Stimulated activated CD4-positive, alpha-beta T cell treated with anti-CD3 and anti-CD28 coated beads, Interleukin-4, amount 100 ng/mL, for 4 hours (primary cell): ENCODE results near the gene HSPG2.
"Not testable (repeated sequence)": the region's sequence is repeated elsewhere in the genome, so short reads cannot be mapped to it uniquely, and the experiment has no call there.

ENCODE experiments used
- DNase-seq, 2 experiments: peaks; one replicate each; pipeline ENCODE4 v3.0.0-alpha.2; 2020

Gene HSPG2

DNA sequence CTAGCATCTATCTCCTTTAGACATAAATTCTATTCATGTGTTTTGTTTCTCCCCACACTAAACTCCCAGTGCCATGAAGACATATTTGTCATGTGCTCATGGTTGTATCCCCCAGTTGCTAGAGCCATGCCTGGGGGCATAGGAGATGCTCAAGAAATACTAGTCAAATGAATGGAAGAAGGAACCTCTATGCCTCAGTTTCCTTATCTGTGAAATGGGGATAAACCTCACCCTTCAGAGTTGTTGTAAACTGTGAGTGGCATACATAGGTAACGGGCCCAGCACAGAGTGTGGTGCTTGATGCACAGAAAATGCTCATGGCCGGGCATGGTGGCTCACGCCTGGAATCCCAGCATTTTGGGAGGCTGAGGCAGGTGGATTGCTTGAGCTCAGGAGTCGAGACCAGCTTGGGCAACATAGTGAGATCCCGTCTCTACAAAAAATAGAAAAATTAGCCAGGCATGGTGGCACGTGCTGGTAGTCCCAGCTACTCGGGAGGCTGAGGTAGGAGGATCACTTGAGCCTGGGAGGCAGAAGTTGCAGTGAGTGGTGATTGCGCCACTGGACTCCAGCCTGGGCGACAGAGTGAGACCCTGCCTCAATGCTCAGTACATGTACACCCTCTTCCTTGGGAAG, 116.4 kb downstream of the HSPG2 start:
- DNase-seq: no peak

DNA sequence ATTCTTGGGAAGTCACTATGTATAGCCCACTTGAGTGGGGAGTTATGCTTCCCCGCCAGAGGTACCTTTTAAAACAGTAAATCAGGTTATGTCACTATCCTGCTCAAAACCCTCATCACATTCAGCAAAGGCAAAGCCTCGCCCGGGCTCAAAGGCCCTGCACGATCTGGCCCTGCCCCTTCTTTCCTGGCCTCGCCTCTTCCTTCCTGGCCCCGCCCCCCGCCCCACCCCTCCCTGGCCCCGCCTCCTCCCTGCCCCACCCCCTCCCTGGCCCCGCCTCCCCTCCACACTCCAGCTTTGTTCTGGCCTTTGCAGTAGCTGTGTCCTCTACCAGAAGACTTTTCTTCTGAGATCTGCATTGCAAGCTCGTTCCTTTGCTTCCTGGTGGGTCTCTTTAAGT, 118.5 kb downstream of the HSPG2 start:
- DNase-seq: peak; percentile 9 to 29

DNA sequence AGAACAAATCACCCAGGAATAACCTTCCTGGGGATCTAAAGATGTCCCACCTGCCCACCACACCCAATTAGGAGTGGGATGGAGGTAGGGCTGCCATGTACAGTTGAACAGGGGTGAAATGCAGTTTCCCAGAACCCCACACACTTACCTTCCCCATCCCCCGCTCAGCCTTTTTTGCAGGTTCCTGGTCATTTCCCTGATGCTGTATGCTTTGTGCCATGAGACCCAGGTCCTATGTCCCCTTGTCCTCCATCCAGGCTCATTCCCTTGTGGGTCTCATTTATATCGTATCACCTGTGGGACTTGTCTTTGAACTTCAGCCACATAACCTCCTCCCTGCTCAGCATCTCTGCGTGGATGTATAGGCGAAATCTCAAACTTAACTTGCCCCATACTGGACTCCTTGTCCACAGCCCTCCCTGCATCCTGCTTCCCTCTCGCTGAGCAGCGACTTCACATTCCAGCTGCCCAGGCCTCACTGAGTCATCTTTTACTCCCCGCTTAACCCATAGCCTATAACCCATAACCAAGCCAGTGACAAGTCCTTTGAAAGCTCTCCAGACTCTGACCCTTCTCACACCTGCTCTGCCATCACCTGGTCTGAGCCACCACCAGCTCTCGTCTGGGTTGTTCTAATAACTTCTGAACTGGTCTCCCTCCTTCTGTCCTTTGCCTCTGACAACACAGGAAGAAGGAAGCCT, 120.4 kb downstream of the HSPG2 start:
- DNase-seq: no peak

GRCh38 chr1:21815724-21816321, 121.3 kb downstream of the HSPG2 start:
- DNase-seq: no peak

DNA sequence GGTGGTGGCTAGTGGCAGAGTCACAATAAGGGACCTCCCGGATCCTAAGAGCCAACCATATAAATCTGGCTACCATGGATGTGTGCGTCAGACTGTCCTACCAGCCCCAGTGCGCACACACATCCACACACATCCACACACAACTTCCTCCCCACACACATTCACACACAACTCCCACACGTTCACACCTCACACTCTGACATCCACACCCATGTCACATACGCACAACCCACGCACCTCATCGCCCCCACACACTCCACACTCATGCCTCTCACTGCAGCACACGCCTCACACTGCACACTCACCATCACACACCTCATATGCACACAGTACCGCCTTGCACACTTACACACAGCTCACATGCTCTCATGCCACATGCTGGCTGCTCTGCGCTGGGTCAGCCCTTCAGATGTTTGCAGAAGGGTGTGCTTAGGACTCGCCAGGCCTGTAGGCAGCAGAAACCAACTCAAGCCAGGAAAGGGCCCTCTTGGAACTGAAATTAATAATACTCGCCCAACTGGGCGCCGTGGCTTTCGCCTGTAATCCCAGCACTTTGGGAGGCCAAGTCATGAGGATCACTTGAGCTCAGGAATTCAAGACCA, 122.0 kb downstream of the HSPG2 start:
- DNase-seq: peak in 1 of 2 experiments; percentile 18

DNA sequence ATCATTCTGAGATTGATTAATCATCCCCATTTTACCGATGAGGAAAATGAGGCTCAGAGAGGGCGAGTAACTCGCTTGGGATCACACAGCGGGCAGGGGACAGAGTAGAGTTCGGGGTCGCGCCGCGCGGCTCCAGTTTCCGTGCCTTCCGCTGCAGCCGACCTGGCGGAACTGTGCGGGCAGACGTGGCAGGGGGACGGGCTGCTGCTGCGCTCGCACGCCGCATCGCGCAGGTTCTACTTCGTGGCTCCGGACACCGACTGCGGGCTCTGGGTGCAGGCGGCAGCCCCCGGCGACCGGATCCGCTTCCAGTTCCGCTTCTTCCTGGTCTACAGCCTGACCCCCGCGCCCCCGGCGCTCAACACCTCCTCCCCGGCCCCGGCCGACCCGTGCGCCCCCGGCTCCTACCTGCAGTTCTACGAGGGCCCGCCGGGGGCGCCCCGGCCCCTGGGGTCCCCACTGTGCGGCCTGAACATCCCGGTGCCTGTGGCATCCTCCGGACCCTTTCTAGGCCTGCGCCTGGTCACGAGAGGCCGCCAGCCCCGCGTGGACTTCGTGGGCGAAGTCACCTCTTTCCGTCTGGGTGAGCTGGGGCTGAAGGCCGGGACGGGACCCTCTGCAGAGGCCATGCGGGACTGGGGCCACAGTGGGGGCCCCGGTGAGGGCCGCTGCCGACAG, 122.7 kb downstream of the HSPG2 start:
- peak in 1 of 2 experiments; percentile 27 for DNase-seq

DNA sequence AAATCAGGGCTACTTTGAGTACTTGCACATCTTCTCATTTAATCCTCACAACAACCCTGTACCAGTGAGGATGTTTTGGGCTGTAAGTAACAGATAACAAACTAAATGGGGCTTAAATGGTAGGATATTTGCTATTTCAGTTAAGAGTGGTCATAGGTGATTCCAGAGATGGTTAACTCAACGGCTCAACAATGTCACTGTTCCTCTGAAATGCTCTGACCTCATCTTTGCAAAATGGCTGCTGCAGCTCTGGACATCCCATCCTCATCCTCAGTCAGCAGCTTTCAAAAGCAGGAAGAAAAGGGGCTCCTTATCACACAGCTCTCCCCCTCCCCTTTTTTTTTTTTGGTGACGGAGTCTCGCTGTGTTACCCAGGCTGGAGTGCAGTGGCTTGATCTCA, 123.6 kb downstream of the HSPG2 start:
- DNase-seq: no peak

DNA sequence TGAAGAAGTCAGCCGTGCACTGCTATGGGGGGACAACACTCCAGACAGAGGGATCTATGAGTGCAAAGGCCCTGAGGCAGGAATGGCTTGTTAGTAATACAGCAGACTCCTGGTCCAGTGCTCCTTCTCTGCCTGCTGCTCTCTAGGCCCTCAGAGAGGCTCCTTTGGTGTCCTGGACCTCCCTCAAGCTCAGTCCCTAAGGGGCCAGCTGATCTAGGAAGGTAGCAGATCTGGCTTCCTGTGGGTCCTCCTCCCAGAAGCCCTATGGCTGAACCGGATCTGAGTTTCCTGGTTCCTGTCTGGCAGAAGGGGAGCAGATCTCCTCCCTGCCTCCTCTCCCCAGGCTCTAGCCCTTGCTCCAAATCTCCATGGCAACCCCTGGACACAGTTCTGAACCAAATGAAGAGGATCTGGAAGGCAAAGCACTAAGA, 125.2 kb downstream of the HSPG2 start, which contains the start of gene LDLRAD2:
TSS of gene LDLRAD2 (plus strand) at position 391 of the 431 bp plus-strand sequence. CDS start 187 bp downstream, outside the sequence.
- DNase-seq: no peak

DNA sequence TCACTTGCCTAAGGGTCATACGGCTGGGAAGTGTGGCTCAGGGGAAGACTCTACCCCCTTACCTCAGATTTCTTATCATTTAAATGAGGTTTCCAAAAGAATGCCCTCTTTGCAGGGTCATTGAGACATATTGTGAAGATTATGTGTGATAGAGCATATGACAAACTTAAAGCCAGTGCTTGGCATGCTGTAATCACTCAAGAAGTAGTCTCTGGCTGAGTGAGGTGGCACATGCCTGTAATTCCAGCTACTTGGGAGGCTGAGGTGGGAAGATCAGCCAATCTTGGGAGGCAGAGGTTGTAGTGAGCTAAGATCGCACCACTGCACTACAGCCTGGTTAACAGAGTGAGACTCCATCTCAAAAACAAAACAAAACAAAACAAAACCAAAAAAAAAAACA, 132.6 kb downstream of the HSPG2 start:
- no peak for DNase-seq

DNA sequence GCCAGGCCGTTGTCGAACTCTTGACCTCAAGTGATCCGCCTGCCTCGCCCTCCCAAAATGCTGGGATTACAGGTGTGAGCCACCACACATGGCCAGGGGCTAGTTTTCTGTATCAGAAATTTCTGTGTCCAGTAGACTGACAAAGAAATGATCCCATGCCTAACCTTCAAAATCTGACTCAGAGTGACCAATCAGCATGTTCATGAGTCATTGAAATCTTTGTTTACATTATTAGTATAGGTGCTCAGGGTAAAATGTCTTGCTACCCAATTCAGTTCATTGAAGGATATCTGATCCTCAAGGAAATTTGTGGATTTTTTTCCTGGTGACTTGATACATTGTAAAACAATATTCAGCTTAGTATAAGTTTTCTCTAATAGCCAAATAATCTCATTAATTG, 136.0 kb downstream of the HSPG2 start:
- no peak for DNase-seq

DNA sequence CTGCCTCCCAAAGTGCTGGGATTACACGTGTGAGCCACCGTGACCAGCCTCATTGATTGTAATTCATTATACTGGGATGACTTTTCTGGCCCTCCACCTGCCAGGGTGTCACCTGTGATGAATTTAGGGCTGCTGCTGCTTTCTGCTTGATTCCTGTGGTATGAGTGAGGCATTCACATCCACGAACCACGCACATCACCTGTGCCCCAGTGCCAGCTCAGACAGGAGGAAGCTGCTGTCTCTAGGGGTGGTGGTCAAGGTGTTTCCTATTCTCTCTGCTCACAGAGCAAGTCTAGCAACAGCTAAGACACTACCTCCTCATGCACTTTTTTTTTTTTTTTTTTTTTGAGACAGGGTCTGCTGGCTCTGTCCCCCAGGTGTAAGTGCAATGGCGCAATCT, 137.4 kb downstream of the HSPG2 start:
- no peak for DNase-seq

- DNase-seq: no peak
Measured at GRCh38 chr1:21795075-21795474, 142.0 kb downstream of the HSPG2 start.

DNA sequence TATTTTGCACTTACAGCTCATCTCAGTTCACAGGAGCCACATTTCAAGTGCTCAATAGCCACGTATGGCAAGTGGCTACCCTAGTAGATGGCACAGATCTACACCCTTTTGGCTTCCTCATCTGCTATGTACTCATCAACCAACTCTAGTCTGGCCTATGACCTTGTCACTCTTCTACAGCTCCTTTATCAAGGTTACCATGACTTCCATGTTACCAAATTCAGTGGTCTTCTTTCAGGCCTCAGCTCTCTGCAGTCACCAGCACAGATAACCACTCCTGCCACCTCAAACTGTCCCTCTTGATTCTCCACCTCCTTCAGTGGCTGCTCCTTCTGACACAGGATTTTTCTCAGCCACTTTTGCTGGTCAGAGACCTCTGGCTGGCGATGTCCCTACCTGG, 142.5 kb downstream of the HSPG2 start:
- no peak for DNase-seq

DNA sequence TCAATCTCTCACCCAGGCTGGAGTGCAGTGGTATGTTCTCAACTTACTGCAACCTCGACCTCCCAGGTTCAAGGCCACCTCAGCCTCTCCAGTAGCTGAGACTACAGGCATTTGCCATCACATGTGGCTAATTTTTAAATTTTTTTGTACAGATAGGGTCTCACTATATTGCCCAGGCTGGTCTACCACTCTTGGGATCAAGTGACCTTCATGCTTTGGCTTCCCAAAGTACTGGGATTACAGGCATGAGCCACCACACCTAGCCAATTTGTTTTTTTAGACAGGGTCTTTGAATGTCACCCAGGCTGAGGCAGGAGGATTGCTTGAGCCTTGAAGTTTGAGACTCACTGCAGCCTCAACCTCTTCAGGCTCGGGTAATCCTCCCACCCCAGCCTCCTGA, 144.0 kb downstream of the HSPG2 start:
- DNase-seq: no peak

DNA sequence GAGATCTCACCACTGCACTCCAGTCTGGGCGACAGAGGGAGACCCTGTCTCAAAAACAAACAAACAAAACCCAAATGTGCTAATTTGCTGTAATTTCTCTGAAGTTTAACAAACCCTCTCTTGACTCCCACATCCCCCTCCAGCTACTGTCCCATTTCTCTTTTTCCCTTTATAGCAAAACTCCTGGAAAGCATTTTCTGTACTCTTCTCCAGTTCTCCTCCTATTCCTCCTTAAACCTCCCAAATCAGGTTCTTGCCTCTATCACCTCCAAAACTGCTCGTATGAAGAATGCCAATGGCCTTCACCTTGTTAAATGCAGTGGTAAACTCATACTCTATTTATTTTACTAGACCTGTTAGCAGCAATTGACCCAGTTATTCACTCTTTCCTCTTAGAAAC, 150.5 kb downstream of the HSPG2 start:
- no peak for DNase-seq

DNA sequence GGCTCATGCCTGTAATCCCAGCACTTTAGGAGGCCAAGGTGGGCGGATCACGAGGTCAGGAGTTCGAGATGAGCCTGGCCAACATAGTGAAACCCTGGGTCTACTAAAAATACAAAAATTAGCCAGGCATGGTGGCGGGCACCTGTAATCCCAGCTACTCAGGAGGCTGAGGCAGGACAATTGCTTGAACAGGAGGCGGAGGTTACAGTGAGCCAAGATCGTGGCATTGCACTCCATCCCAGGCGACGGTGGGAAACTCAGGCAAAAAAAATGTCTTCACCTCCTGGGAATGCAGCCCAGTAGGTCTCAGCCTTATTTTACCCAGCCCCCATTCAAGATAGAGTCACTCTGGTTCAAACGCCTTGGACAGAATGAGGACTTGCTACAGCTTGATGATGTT, 151.3 kb downstream of the HSPG2 start:
- DNase-seq: not testable (repeated sequence)

DNA sequence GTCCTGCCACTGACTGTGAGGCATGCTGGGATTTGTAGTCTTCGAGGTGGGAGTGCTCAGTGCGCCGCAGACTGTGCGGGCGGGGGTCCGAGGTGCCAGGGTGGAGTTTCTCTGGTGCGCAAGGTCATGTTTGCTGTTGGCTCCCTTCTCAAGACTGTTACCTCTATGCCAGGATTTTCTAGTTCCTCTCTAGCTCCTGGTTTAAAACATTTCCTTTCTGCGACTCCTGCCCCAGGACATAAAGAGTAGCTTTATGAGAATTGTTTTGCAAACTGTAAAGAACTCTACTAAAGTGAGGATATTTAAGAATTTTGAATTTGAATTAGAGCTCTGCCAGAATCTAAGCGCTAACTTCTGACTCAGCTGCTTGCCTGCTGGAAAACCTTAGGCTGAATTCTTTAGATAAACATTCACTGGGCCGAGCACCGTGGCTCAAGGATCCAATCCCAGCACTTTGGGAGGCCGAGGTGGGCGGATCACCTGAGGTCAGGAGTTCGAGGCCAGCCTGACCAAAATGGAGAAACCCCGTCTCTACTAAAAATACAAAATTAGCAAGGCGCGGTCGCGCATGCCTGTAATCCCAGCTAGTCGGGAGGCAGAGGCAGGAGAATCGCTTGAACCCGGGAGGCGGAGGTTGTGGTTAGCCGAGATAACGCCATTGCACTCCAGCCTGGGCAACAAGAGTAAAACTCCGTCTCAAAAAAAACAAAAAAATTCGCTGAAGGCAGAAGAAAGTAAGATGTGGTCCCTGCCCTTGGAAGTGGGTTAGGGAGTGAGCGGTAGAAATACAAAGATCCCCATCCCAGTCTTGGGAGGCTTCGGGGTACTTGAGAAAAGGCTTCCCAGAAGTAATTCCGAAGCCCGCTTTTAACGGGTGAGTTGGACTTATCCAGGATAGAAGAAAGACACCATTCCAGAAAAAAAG, 153.2 kb downstream of the HSPG2 start:
- no peak for DNase-seq

- DNase-seq: peak; percentile 95
Measured at GRCh38 chr1:21782868-21783678, 154.0 kb downstream of the HSPG2 start, which contains the start of gene USP48. Gene USP48, minus strand, starts transcription at chr1:21783149. Its CDS starts 192 bp downstream, at chr1:21782957.

DNA sequence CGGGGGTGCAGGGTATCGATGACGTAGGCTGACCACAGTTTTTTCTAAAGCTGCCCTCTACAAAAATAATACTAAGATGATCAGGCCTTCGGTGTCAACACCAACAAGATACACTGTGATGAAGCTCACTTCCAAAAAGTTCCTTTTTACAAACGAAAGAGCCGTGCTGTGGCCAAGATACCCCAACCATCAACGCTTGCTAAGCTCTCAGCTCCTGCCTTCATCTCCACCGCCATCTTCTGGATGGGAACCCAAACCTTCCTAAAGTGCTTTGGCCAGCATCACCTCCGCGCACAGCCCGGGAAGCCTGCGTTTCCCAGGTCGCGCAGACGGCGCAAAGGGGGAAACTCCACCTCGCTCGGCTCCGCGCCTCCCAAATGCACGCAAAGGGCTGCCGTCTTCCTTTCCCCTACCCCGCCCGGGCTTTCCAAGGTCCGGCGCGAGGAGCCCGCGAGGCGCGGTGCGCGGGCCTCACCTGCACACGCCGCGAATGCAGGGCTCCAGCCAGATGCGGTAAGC, 154.7 kb downstream of the HSPG2 start:
- peak; percentile 23 to 25 for DNase-seq

- DNase-seq: no peak
Measured at GRCh38 chr1:21781815-21782348, 155.2 kb downstream of the HSPG2 start.
